Measurements from ENCODE around the gene COL27A1.

Gene COL27A1

DNA sequence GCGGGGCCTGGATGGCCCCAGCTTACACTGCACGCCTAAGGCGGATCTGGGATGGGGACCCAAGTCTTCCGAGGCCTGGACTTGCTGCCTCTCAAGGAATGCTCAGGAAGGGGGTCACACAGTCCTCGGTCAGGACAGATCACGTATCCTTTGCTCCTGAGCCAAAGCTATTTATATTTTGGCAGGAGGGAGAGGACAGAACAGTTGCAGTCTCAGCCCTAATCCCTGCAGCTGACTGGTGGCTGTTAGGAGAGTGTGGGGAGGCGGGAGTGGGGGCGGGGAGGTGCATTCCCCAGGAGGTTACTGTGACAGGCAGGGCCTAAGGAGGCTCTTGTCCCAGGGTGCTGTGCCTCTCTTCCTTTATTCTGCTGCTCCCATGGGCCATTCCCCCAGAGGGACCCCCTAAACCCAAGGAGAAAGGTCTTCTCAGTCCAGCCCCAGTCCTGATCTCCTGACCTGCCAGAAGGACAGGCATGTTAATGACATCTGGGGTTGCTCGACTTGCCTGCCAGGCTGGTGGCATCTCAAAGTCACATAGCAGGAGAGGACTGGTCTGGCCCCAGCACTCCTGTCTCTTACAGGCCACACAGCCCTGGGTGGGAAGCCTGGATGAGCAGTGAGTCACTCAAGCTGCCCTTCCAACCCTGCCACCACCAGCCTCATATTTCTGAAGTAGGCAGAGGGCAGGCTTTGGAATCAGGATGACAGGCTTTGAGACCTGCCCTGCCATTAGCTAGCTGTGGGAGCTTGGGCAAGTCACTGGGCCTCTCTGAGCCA lies 51.9 kb downstream of the COL27A1 start:
- TF ChIP-seq PAX5 (IDR thresholded peaks at IDR 0.05; ENCODE audit: insufficient read depth, low read length, severe bottlenecking) (no peak), POLR2AphosphoS5 (IDR thresholded peaks at IDR 0.05; ENCODE audit: low read depth, low read length) (no peak), POU2F2 (IDR thresholded peaks at IDR 0.05; ENCODE audit: low read depth, low read length) (no peak), POLR2A (IDR thresholded peaks at IDR 0.05; ENCODE audit: low read depth, low read length) (no peak), SPI1 (IDR thresholded peaks at IDR 0.05; ENCODE audit: low read depth, low read length) (no peak), TAF1 (IDR thresholded peaks at IDR 0.05; ENCODE audit: low read depth, low read length) (no peak)
- no peak for DNase-seq (ENCODE audit: insufficient read length, low spot score)
- no peak for FAIRE-seq

DNA sequence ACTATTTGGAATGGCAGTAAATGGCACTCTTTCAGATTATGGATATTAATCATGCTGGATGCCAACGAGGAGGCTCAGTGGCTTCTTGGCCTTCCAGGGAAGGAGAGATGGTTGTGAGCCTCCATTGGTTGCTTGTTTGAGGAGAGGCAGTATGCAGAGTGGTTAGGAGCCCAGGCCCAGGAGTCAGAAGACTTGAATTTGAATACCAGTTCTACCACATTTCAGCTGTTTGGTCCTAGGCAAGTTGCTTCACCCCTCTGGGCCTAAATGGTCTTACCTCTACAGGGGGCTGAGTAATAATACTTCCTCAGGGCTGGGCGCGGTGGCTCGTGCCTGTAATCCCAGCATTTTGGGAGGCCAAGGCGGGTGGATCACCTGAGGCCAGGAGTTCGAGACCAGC lies 52.5 kb downstream of the COL27A1 start:
- TF ChIP-seq POU2F2 (IDR thresholded peaks at IDR 0.05; ENCODE audit: low read depth, low read length) (no peak), TAF1 (IDR thresholded peaks at IDR 0.05; ENCODE audit: low read depth, low read length) (no peak), POLR2AphosphoS5 (IDR thresholded peaks at IDR 0.05; ENCODE audit: low read depth, low read length) (no peak), PAX5 (IDR thresholded peaks at IDR 0.05; ENCODE audit: insufficient read depth, low read length, severe bottlenecking) (no peak), POLR2A (IDR thresholded peaks at IDR 0.05; ENCODE audit: low read depth, low read length) (no peak), SPI1 (IDR thresholded peaks at IDR 0.05; ENCODE audit: low read depth, low read length) (no peak)
- FAIRE-seq (no peak), DNase-seq (ENCODE audit: insufficient read length, low spot score) (no peak)

DNA sequence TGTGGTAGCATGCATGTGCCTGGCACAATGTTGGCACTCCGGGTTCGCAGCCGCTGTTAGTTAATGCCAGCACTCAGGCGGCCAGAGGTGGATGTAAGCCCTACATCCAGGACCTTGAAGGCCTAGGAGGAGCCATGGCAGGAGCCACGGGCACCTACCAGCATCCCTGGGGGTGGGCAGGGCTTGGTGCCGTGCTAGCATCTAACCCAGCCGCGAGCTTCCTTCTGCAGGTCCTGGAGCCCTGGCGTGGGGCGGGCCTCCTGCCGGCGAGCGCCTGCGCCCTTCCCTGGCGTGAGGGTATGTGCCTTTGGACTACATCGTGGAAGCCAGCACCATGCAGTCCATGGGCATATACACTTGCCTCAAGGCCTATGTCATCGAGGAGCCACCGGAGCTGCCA lies 53.8 kb downstream of the COL27A1 start:
- no peak for FAIRE-seq
- TF ChIP-seq POLR2A (IDR thresholded peaks at IDR 0.05; ENCODE audit: low read depth, low read length): no peak
- no peak for TF ChIP-seq TAF1 (IDR thresholded peaks at IDR 0.05; ENCODE audit: low read depth, low read length)
- no peak for TF ChIP-seq POU2F2 (IDR thresholded peaks at IDR 0.05; ENCODE audit: low read depth, low read length)
- no peak for TF ChIP-seq PAX5 (IDR thresholded peaks at IDR 0.05; ENCODE audit: insufficient read depth, low read length, severe bottlenecking)
- no peak for TF ChIP-seq SPI1 (IDR thresholded peaks at IDR 0.05; ENCODE audit: low read depth, low read length)
- TF ChIP-seq POLR2AphosphoS5 (IDR thresholded peaks at IDR 0.05; ENCODE audit: low read depth, low read length): no peak
- DNase-seq (ENCODE audit: insufficient read length, low spot score): no peak

DNA sequence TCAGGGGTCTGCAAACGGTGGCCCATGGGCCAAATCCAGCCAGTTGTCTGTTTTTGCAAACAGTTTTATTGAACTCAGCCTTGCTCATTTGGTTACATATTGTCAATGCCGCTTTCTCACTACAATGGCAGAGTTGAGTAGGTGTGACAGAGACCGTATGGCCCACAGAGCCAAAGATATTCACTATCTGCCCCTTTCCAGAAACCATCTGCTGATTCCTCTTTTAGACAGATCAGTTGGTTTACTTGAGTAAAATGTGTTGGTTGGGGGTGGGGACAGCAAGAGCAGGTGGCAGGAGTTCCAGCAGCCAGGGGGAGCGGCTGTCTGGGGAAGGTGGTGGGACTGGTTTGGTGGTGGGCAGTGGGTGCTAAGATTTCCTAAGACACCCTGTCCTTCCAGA lies 54.8 kb downstream of the COL27A1 start:
- DNase-seq (ENCODE audit: insufficient read length, low spot score): no peak
- FAIRE-seq: no peak
- TF ChIP-seq PAX5 (IDR thresholded peaks at IDR 0.05; ENCODE audit: insufficient read depth, low read length, severe bottlenecking) (no peak), TAF1 (IDR thresholded peaks at IDR 0.05; ENCODE audit: low read depth, low read length) (no peak), POLR2AphosphoS5 (IDR thresholded peaks at IDR 0.05; ENCODE audit: low read depth, low read length) (no peak), POLR2A (IDR thresholded peaks at IDR 0.05; ENCODE audit: low read depth, low read length) (no peak), SPI1 (IDR thresholded peaks at IDR 0.05; ENCODE audit: low read depth, low read length) (no peak), POU2F2 (IDR thresholded peaks at IDR 0.05; ENCODE audit: low read depth, low read length) (no peak)

DNA sequence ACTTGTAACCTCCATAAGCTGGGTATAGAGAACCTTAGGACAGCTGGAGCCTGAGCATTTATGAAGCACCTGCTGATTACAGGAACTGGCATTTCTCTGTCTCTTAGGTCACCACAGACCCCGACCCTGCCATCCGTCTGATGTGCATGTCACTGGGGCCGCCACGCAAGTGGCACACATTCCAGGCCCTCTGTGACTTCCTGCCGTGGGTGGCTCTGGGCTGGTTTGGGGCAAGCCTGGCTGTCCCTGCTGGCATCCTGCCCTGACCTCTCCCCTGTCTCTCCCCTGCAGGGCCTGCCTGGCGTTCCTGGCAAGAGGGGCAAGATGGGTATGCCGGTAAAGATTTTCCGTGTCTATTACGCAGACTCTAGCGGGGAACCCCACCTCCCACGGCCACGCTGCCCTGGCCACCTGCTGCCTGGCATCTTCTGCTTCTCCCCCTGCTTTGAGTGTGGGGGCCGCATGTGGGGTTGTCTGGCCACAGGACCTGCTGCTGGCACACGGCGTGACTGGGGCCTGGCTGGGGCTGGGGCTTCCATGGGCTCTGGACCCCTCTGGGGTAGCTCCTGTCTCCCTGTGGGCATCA lies 55.4 kb downstream of the COL27A1 start:
- no peak for DNase-seq (ENCODE audit: insufficient read length, low spot score)
- no peak for FAIRE-seq
- TF ChIP-seq POU2F2 (IDR thresholded peaks at IDR 0.05; ENCODE audit: low read depth, low read length): no peak
- no peak for TF ChIP-seq PAX5 (IDR thresholded peaks at IDR 0.05; ENCODE audit: insufficient read depth, low read length, severe bottlenecking)
- no peak for TF ChIP-seq TAF1 (IDR thresholded peaks at IDR 0.05; ENCODE audit: low read depth, low read length)
- no peak for TF ChIP-seq POLR2A (IDR thresholded peaks at IDR 0.05; ENCODE audit: low read depth, low read length)
- TF ChIP-seq SPI1 (IDR thresholded peaks at IDR 0.05; ENCODE audit: low read depth, low read length): no peak
- no peak for TF ChIP-seq POLR2AphosphoS5 (IDR thresholded peaks at IDR 0.05; ENCODE audit: low read depth, low read length)

DNA sequence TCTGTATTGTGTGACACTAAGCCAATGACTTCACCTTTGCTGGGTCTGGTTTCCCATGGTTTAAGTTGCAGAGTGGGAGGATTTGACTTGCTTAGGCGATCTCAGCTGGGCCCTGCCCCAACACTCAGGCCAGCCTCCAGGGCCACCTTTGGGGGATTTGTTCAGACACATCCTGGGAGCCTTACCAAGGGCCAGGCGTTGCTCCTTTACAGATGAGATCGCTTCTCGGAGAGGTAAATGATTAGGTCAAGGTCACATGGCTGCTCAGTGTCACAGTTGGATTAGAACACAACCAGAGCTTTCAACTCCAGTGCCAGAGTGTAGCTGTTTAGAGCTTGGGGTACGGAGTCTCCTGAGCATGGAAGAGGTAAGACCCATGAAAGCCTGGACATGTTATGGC lies 57.5 kb downstream of the COL27A1 start:
- TF ChIP-seq SPI1 (IDR thresholded peaks at IDR 0.05; ENCODE audit: low read depth, low read length): no peak
- TF ChIP-seq PAX5 (IDR thresholded peaks at IDR 0.05; ENCODE audit: insufficient read depth, low read length, severe bottlenecking): no peak
- TF ChIP-seq POLR2A (IDR thresholded peaks at IDR 0.05; ENCODE audit: low read depth, low read length): no peak
- no peak for TF ChIP-seq TAF1 (IDR thresholded peaks at IDR 0.05; ENCODE audit: low read depth, low read length)
- TF ChIP-seq POU2F2 (IDR thresholded peaks at IDR 0.05; ENCODE audit: low read depth, low read length): no peak
- no peak for TF ChIP-seq POLR2AphosphoS5 (IDR thresholded peaks at IDR 0.05; ENCODE audit: low read depth, low read length)
- DNase-seq (ENCODE audit: insufficient read length, low spot score) (no peak), FAIRE-seq (no peak)

DNA sequence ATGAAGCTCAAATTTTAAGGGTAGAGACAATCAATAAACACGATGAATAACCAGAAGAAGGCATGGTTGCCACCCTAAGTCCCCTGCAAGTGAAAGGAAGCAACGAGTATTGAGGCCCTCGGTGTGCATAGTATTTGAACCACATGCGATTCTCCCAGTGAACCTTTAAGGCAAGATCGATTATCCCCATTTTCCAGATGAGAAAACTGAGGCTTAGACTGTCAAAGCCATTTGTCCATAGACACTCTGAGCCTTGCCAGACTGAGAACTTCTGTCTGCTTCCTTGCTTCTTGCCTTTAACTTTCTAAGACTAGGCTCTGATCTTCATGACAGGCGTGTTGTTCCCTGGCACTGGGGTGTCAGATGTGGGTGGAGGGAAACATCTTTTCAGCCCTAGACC lies 58.2 kb downstream of the COL27A1 start:
- FAIRE-seq: no peak
- TF ChIP-seq SPI1 (IDR thresholded peaks at IDR 0.05; ENCODE audit: low read depth, low read length) (no peak), POU2F2 (IDR thresholded peaks at IDR 0.05; ENCODE audit: low read depth, low read length) (no peak), PAX5 (IDR thresholded peaks at IDR 0.05; ENCODE audit: insufficient read depth, low read length, severe bottlenecking) (no peak), POLR2AphosphoS5 (IDR thresholded peaks at IDR 0.05; ENCODE audit: low read depth, low read length) (no peak), POLR2A (IDR thresholded peaks at IDR 0.05; ENCODE audit: low read depth, low read length) (no peak), TAF1 (IDR thresholded peaks at IDR 0.05; ENCODE audit: low read depth, low read length) (no peak)
- no peak for DNase-seq (ENCODE audit: insufficient read length, low spot score)

DNA sequence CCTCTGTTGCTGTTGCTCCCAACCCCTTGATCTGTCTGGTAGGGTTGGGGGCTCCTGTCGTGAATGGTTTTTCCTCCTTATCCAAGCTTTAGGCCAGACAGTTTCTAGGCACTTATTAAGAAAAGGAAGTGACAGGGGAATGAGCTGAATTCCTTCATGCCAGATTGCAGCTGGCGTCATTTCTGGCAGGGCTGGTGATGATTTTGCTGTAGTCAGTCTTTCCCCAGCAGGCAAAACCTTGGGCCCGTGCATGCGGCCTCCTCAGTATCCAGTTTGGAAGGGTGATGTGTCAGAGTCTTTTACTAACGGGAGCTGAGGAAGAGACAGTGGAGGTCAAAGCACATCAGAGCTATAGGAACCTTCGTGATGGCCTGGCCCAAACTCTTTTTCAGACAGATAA lies 58.8 kb downstream of the COL27A1 start:
- DNase-seq (ENCODE audit: insufficient read length, low spot score) (no peak), FAIRE-seq (no peak)
- TF ChIP-seq PAX5 (IDR thresholded peaks at IDR 0.05; ENCODE audit: insufficient read depth, low read length, severe bottlenecking) (no peak), POU2F2 (IDR thresholded peaks at IDR 0.05; ENCODE audit: low read depth, low read length) (no peak), TAF1 (IDR thresholded peaks at IDR 0.05; ENCODE audit: low read depth, low read length) (no peak), SPI1 (IDR thresholded peaks at IDR 0.05; ENCODE audit: low read depth, low read length) (no peak), POLR2AphosphoS5 (IDR thresholded peaks at IDR 0.05; ENCODE audit: low read depth, low read length) (no peak), POLR2A (IDR thresholded peaks at IDR 0.05; ENCODE audit: low read depth, low read length) (no peak)

DNA sequence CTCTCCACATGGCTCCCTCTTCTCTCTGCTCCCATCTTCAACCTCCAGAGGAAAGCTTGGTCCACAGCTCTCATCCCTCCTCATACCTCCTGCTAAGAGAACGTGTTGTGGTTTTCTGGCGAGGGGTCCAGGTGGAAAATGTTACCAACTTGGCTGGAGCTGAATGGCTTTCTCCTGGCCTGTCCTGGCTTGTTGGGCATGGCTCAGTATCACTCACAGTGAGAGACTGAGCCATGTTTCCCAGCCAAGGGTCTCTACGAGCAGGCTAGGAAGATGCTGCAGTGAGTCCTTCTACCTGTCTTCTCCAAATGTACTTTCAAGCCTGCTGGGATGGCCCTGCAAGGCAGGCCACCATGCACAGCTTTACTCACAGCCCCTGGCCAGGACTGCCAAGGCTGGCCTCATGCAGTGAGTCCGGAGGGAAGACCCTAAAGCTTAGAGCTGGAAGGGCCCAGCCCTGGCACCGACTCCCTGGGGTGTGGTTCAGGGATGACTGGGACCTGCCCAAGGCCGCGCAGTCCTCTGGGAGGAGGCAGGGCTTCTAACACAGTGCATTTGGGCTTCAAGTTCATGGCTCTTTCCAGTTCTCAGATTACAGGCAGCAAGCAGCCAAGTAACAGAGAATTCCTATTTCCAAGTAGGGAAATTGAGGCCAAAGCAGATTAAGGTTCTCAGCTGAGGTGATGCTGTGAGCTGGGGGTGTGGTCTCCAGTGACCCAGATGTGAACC lies 59.5 kb downstream of the COL27A1 start:
- DNase-seq (ENCODE audit: insufficient read length, low spot score) (no peak), FAIRE-seq (no peak)
- TF ChIP-seq POLR2A (IDR thresholded peaks at IDR 0.05; ENCODE audit: low read depth, low read length) (no peak), POLR2AphosphoS5 (IDR thresholded peaks at IDR 0.05; ENCODE audit: low read depth, low read length) (no peak)
